HepG2 (cell line): ENCODE results near the gene ING5. TPM values are rescaled to one million over a fixed set of nuclear protein-coding genes. Genes with fewer than 3 reads are reported as not detected.
A peak's percentile ranks its signal among the peaks of the same experiment; 100 is the strongest.

Experiments used
- DMAP1 ChIP-seq: IDR thresholded peaks from 2 replicates; pipeline ENCODE4 v1.6.1; 2016
- HNF4G ChIP-seq, 2 experiments: sonication (generic) in 1 of 2; formaldehyde crosslinking in 1 of 2; IDR thresholded peaks; 2 replicates each; pipeline versions ENCODE4 v1.4.0 to v1.6.1; 2011 to 2020; ENCODE audit warnings: borderline replicate concordance in 2 of 2, low read depth in 2 of 2, mild to moderate bottlenecking in 2 of 2, low read length in 1 of 2, missing genetic modification reagents in 1 of 2, moderate library complexity in 1 of 2
- ZNF605 ChIP-seq: sonication (generic); formaldehyde crosslinking; IDR thresholded peaks from 2 replicates; pipeline ENCODE4 v1.8.0; 2022; ENCODE audit warnings: mild to moderate bottlenecking, missing genetic modification reagents
- polyA plus RNA-seq, 8 experiments: library from polyadenylated mRNA; depleted of rRNA in 3 of 8; stranded (reverse) in 7 of 8; unstranded in 1 of 8; fragments of >200 nt; fragmentation: Illumina TruSeq in 4 of 8; extraction: Trizol in 4 of 8; gene quantifications; 2 replicates each; pipeline versions ENCODE4 v1.2.1 to v1.2.3, GENCODE V29; 2011 to 2016; ENCODE audit warnings: low read depth in 4 of 8, missing spikeins in 1 of 8, mixed read lengths in 1 of 8; ENCODE audit not compliant: insufficient read depth in 1 of 8
- total RNA-seq, 5 experiments: library from RNA; depleted of rRNA; stranded (reverse); fragments of >200 nt; fragmentation: Illumina TruSeq; extraction: Trizol; gene quantifications; 2 replicates each; pipeline ENCODE4 v1.2.3, GENCODE V29; 2016; ENCODE audit warnings: low read depth in 1 of 5
- TF ChIP-seq, protein P1 (sequence below): sonication (generic); formaldehyde crosslinking; IDR thresholded peaks from 2 replicates; pipeline ENCODE4 v1.5.0; 2020; ENCODE audit warnings: mild to moderate bottlenecking, missing genetic modification reagents
- TF ChIP-seq, protein P2 (sequence below): sonication (generic); formaldehyde crosslinking; IDR thresholded peaks from 2 replicates; pipeline ENCODE4 v1.4.0; 2020; ENCODE audit warnings: mild to moderate bottlenecking, missing genetic modification reagents
- TF ChIP-seq, protein P3 (sequence below): sonication (generic); formaldehyde crosslinking; IDR thresholded peaks from 2 replicates; pipeline ENCODE4 v1.8.0; 2022; ENCODE audit warnings: missing genetic modification reagents, mild to moderate bottlenecking, inconsistent platforms, borderline replicate concordance
- TF ChIP-seq, protein P4 (sequence below), 2 experiments: fragments of 450-650 bp in 1 of 2; sonication (generic) in 1 of 2; formaldehyde crosslinking in 1 of 2; IDR thresholded peaks; 2 replicates each; pipeline versions ENCODE4 v1.6.1 to v1.8.0; 2016 to 2022; ENCODE audit warnings: antibody characterized with exemption in 1 of 2, mild to moderate bottlenecking in 1 of 2, missing genetic modification reagents in 1 of 2
- TF ChIP-seq, protein P5 (sequence below): sonication (generic); formaldehyde crosslinking; IDR thresholded peaks from 2 replicates; pipeline ENCODE4 v1.4.0; 2020; ENCODE audit warnings: mild to moderate bottlenecking, missing genetic modification reagents, borderline replicate concordance

ING5 gene
- total and polyA plus RNA-seq, 2 of the 13 experiments (the other 11 are each of a cell fraction or from before 2014, with no cell fraction given), result 61.9 to 71.9 TPM

DNA sequence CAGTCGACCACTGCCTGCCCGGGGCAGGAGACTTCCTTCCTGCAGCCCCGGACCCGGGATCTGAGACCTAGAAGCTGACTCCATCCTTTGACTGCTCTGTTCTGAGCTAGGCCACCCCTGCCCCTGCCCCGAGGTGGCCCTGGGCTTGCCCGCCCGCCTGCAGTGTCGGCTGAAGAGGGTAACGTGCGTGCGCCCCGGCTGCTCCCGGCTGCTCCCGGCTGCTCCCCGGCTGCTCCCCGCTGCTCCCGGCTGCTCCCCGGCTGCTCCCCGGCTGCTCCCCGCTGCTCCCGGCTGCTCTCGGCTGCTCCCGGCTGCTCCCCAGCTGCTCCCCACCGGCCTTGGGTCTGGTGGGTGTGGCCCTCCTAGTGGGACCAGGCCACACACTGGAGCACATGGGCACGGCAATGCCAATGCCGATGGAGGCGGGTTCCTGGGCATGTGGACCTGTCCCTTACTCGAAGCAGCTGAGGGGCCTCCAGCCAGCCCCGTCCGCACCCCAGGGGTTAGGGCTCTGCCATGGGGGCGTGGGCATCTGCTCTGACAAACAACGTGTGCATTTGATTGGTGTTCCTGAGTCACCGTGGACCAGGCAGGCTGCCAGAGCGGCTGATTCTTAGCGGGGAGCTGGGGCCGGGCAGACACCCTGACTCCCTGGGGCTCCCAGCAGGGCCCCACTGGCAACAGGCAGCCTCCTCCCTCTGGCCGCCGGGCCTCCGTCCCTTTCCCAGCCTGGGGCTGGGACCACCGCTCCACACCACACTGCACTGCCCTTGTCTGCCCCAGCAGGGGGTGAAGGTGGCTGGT, 72.8 kb downstream of the ING5 start (continued):
- TF ChIP-seq, protein P1, sequence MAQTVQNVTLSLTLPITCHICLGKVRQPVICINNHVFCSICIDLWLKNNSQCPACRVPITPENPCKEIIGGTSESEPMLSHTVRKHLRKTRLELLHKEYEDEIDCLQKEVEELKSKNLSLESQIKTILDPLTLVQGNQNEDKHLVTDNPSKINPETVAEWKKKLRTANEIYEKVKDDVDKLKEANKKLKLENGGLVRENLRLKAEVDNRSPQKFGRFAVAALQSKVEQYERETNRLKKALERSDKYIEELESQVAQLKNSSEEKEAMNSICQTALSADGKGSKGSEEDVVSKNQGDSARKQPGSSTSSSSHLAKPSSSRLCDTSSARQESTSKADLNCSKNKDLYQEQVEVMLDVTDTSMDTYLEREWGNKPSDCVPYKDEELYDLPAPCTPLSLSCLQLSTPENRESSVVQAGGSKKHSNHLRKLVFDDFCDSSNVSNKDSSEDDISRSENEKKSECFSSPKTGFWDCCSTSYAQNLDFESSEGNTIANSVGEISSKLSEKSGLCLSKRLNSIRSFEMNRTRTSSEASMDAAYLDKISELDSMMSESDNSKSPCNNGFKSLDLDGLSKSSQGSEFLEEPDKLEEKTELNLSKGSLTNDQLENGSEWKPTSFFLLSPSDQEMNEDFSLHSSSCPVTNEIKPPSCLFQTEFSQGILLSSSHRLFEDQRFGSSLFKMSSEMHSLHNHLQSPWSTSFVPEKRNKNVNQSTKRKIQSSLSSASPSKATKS, result no peak
- TF ChIP-seq, protein P2, sequence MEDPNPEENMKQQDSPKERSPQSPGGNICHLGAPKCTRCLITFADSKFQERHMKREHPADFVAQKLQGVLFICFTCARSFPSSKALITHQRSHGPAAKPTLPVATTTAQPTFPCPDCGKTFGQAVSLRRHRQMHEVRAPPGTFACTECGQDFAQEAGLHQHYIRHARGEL (CRISPR knock-in tag), result 0 out of 2 replicates have a peak, but pooled peaks have one; percentile 20
- TF ChIP-seq ZNF605 (CRISPR knock-in tag) (peak; percentile 80), DMAP1 (CRISPR knock-in tag) (peak; percentile 35), HNF4G (IDR thresholded peaks at IDR 0.05; ENCODE audit: borderline replicate concordance, low read depth, low read length) (no peak), HNF4G (CRISPR knock-in tag; IDR thresholded peaks at IDR 0.05; ENCODE audit: borderline replicate concordance, low read depth) (no peak)
- TF ChIP-seq, protein P3, sequence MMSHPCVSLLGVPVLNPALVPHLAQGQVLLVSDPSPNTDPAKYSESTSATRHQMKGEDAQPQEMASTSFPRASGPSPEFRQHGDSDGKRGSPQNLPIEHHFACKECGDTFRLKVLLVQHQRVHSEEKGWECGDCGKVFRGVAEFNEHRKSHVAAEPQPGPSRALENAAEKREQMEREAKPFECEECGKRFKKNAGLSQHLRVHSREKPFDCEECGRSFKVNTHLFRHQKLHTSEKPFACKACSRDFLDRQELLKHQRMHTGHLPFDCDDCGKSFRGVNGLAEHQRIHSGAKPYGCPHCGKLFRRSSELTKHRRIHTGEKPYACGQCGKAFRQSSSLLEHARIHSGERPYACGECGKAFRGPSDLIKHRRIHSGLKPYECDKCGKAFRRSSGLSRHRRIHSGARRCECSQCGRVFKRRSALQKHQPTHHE, result peak; percentile 93
- TF ChIP-seq, protein P4, sequence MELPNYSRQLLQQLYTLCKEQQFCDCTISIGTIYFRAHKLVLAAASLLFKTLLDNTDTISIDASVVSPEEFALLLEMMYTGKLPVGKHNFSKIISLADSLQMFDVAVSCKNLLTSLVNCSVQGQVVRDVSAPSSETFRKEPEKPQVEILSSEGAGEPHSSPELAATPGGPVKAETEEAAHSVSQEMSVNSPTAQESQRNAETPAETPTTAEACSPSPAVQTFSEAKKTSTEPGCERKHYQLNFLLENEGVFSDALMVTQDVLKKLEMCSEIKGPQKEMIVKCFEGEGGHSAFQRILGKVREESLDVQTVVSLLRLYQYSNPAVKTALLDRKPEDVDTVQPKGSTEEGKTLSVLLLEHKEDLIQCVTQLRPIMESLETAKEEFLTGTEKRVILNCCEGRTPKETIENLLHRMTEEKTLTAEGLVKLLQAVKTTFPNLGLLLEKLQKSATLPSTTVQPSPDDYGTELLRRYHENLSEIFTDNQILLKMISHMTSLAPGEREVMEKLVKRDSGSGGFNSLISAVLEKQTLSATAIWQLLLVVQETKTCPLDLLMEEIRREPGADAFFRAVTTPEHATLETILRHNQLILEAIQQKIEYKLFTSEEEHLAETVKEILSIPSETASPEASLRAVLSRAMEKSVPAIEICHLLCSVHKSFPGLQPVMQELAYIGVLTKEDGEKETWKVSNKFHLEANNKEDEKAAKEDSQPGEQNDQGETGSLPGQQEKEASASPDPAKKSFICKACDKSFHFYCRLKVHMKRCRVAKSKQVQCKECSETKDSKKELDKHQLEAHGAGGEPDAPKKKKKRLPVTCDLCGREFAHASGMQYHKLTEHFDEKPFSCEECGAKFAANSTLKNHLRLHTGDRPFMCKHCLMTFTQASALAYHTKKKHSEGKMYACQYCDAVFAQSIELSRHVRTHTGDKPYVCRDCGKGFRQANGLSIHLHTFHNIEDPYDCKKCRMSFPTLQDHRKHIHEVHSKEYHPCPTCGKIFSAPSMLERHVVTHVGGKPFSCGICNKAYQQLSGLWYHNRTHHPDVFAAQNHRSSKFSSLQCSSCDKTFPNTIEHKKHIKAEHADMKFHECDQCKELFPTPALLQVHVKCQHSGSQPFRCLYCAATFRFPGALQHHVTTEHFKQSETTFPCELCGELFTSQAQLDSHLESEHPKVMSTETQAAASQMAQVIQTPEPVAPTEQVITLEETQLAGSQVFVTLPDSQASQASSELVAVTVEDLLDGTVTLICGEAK (IDR thresholded peaks at IDR 0.05), result no peak
- TF ChIP-seq, protein P4 (CRISPR knock-in tag; IDR thresholded peaks at IDR 0.05), result peak; percentile 6; the same call in 1 of the 2 replicates
- TF ChIP-seq, protein P5, sequence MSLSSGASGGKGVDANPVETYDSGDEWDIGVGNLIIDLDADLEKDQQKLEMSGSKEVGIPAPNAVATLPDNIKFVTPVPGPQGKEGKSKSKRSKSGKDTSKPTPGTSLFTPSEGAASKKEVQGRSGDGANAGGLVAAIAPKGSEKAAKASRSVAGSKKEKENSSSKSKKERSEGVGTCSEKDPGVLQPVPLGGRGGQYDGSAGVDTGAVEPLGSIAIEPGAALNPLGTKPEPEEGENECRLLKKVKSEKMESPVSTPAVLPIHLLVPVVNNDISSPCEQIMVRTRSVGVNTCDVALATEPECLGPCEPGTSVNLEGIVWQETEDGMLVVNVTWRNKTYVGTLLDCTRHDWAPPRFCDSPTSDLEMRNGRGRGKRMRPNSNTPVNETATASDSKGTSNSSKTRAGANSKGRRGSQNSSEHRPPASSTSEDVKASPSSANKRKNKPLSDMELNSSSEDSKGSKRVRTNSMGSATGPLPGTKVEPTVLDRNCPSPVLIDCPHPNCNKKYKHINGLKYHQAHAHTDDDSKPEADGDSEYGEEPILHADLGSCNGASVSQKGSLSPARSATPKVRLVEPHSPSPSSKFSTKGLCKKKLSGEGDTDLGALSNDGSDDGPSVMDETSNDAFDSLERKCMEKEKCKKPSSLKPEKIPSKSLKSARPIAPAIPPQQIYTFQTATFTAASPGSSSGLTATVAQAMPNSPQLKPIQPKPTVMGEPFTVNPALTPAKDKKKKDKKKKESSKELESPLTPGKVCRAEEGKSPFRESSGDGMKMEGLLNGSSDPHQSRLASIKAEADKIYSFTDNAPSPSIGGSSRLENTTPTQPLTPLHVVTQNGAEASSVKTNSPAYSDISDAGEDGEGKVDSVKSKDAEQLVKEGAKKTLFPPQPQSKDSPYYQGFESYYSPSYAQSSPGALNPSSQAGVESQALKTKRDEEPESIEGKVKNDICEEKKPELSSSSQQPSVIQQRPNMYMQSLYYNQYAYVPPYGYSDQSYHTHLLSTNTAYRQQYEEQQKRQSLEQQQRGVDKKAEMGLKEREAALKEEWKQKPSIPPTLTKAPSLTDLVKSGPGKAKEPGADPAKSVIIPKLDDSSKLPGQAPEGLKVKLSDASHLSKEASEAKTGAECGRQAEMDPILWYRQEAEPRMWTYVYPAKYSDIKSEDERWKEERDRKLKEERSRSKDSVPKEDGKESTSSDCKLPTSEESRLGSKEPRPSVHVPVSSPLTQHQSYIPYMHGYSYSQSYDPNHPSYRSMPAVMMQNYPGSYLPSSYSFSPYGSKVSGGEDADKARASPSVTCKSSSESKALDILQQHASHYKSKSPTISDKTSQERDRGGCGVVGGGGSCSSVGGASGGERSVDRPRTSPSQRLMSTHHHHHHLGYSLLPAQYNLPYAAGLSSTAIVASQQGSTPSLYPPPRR (CRISPR knock-in tag), result peak; percentile 19; the same call in 1 of the 2 replicates
